ENCODE measurements around the gene LILRB2.

The LILRB2 gene

GRCh38 chr19:54319892-54320670 is 39.2 kb upstream of the LILRB2 start:
- TF ChIP-seq CTCF (IDR thresholded peaks at IDR 0.05; ENCODE audit: low read depth, low read length): no peak
- DNase-seq (ENCODE audit: low read depth in 2 of 2): no peak
- H3K4me3 ChIP-seq (replicated peaks in 1 of 2; ENCODE audit: low read depth in 2 of 2, low read length in 2 of 2): no peak overlapping the region

- no peak for TF ChIP-seq CTCF (IDR thresholded peaks at IDR 0.05; ENCODE audit: low read depth, low read length)
- no peak overlapping the region for H3K4me3 ChIP-seq (replicated peaks in 1 of 2; ENCODE audit: low read depth in 2 of 2, low read length in 2 of 2)
- no peak for DNase-seq (ENCODE audit: low read depth in 2 of 2)
These were observed 38.1 kb upstream of the LILRB2 start for GRCh38 chr19:54319049-54319448.

- no peak for TF ChIP-seq CTCF (IDR thresholded peaks at IDR 0.05; ENCODE audit: low read depth, low read length)
- no peak overlapping the region for H3K4me3 ChIP-seq (replicated peaks in 1 of 2; ENCODE audit: low read depth in 2 of 2, low read length in 2 of 2)
- no peak for DNase-seq (ENCODE audit: low read depth in 2 of 2)
These were observed 37.0 kb upstream of the LILRB2 start for GRCh38 chr19:54317965-54318240.

- no peak overlapping the region for H3K4me3 ChIP-seq (replicated peaks in 1 of 2; ENCODE audit: low read depth in 2 of 2, low read length in 2 of 2)
- TF ChIP-seq CTCF (IDR thresholded peaks at IDR 0.05; ENCODE audit: low read depth, low read length): no peak
- DNase-seq (ENCODE audit: low read depth in 2 of 2): no peak
These were observed 36.4 kb upstream of the LILRB2 start for GRCh38 chr19:54317108-54317964.

GRCh38 chr19:54316746-54317107 is 35.8 kb upstream of the LILRB2 start:
- H3K4me3 ChIP-seq (replicated peaks in 1 of 2; ENCODE audit: low read depth in 2 of 2, low read length in 2 of 2): no peak overlapping the region
- TF ChIP-seq CTCF (IDR thresholded peaks at IDR 0.05; ENCODE audit: low read depth, low read length): no peak
- DNase-seq (ENCODE audit: low read depth in 2 of 2): no peak

GRCh38 chr19:54315956-54316355 is 35.0 kb upstream of the LILRB2 start:
- DNase-seq (ENCODE audit: low read depth in 2 of 2): no peak
- no peak overlapping the region for H3K4me3 ChIP-seq (replicated peaks in 1 of 2; ENCODE audit: low read depth in 2 of 2, low read length in 2 of 2)
- TF ChIP-seq CTCF (IDR thresholded peaks at IDR 0.05; ENCODE audit: low read depth, low read length): no peak
